K562 (cell line): ENCODE data around the gene TBC1D17. TPM values are rescaled to one million over a fixed set of nuclear protein-coding genes. Genes with fewer than 3 reads are reported as not detected.

Experiments used
- BCOR ChIP-seq: fragments of 450-650 bp; IDR thresholded peaks from 2 replicates; pipeline ENCODE4 v1.6.1; 2016
- CBX3 ChIP-seq, 2 experiments: IDR thresholded peaks; 1 replicate in 1 of 2; 2 replicates in 1 of 2; pipeline ENCODE4 v1.6.1; 2012; ENCODE audit warnings: inconsistent platforms in 2 of 2, low read length in 2 of 2, borderline replicate concordance in 1 of 2, control low read depth in 1 of 2
- MAFK ChIP-seq: IDR thresholded peaks from 2 replicates; pipeline ENCODE4 v1.6.1; 2011; ENCODE audit warnings: low read length, improper control_type of control experiment
- MGA ChIP-seq: fragments of 450-650 bp; IDR thresholded peaks from 2 replicates; pipeline ENCODE4 v1.6.1; 2016; ENCODE audit warnings: mild to moderate bottlenecking, moderate library complexity
- REST ChIP-seq, 2 experiments: fragments of 450-650 bp; formaldehyde crosslinking in 1 of 2; IDR thresholded peaks; 2 replicates each; pipeline versions ENCODE4 v1.4.0 to v1.6.1; 2014 to 2020; ENCODE audit warnings: mild to moderate bottlenecking in 2 of 2, borderline replicate concordance in 1 of 2, low read depth in 1 of 2
- polyA plus RNA-seq, 8 experiments: library from polyadenylated mRNA; depleted of rRNA in 4 of 8; stranded (reverse) in 5 of 8; unstranded in 3 of 8; fragments of >200 nt; fragmentation: Nextera tagmentation in 2 of 8; fragmentation: Illumina TruSeq in 1 of 8; extraction: Ambion mirVana in 2 of 8; extraction: Trizol in 1 of 8; gene quantifications; 2 replicates each; pipeline versions ENCODE4 v1.2.1 to v1.2.3, GENCODE V29; 2011 to 2014; ENCODE audit warnings: inconsistent platforms in 1 of 8, missing spikeins in 1 of 8
- total RNA-seq, 7 experiments: library from RNA; depleted of rRNA in 6 of 7; stranded (reverse); fragments of >200 nt in 6 of 7; fragmentation: Illumina TruSeq in 2 of 7; extraction: Trizol in 2 of 7; gene quantifications; 2 replicates each; pipeline versions ENCODE4 v1.2.1 to v1.2.3, GENCODE V29; 2011 to 2021; ENCODE audit warnings: low replicate concordance in 1 of 7
- TF ChIP-seq, protein P1 (sequence below): fragments of 250-450 bp; sonication (Bioruptor Pico); IDR thresholded peaks from 2 replicates; pipeline ENCODE4 v1.8.0; 2021; ENCODE audit warnings: moderate library complexity, mild to moderate bottlenecking, inconsistent platforms

TBC1D17 gene
- total and polyA plus RNA-seq, 9 of the 15 experiments (the other 6 are each of a cell fraction or from before 2014, with no cell fraction given) = 0.42 to 16.0 (median 3.8) TPM

GRCh38 chr19:49877020-49877878, at the start of gene TBC1D17, which contains the start of gene AKT1S1 (continued):
- no peak; the same call in 1 of the 2 replicates for TF ChIP-seq MGA
- peak in 1 of 2 experiments; percentile 38; a peak in 1 of 3 replicates for TF ChIP-seq CBX3 (IDR thresholded peaks at IDR 0.05; ENCODE audit: borderline replicate concordance in 1 of 2, low read length in 2 of 2)
- no peak for TF ChIP-seq BCOR
- no peak; the same call in 1 of the 2 replicates for TF ChIP-seq MAFK
- TF ChIP-seq REST (IDR thresholded peaks at IDR 0.05; ENCODE audit: borderline replicate concordance) = peak; percentile 90
- TF ChIP-seq REST (CRISPR knock-in tag; IDR thresholded peaks at IDR 0.05; ENCODE audit: low read depth) = peak; percentile 19
- TF ChIP-seq, protein P1, sequence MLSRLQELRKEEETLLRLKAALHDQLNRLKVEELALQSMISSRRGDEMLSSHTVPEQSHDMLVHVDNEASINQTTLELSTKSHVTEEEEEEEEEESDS (CRISPR knock-in tag) = no peak
